Panc1 (cell line): ENCODE results near the gene TATDN3. TPM values are rescaled to one million over a fixed set of nuclear protein-coding genes. Genes with fewer than 3 reads are reported as not detected.
"Not testable (repeated sequence)": the region's sequence is repeated elsewhere in the genome, so short reads cannot be mapped to it uniquely, and the experiment has no call there.

Source experiments
- ATAC-seq: fragments of 200-7000 bp; cut with Tn5 transposase; 2 replicates; pipeline ENCODE4 v1.9.1; 2020; ENCODE audit warnings: mild to moderate bottlenecking, moderate library complexity
- BruUV-seq: library from RNA; stranded (reverse); fragments of 400-500 nt; replicated peaks from 2 replicates; lab custom pipeline; 2021; lab: Mats Ljungman, UMichigan
- CTCF ChIA-PET: fragments of 300-600 bp; sonication (Branson Sonifier 250); formaldehyde crosslinking; loops from one replicate; lab custom pipeline; 2022; ENCODE audit warnings: antibody characterized with exemption; lab: Charles Lee
- POLR2A ChIA-PET: fragments of 300-600 bp; sonication (Branson Sonifier 250); formaldehyde crosslinking; loops from one replicate; lab custom pipeline; 2022; ENCODE audit warnings: antibody characterized with exemption; lab: Charles Lee
- DNase-seq: peaks from one replicate; pipeline ENCODE4 v3.0.0-alpha.2; 2010; ENCODE audit warnings: low read depth, low spot score
- H3K27ac ChIP-seq: 2 replicates; pipeline ENCODE4 v1.5.1; 2011; ENCODE audit warnings: mild to moderate bottlenecking, low read length, inconsistent platforms
- H3K27me3 ChIP-seq: fragments of 200-500 bp; sonication (Bioruptor generic); 2 replicates; pipeline ENCODE4 v1.6.0; 2014; ENCODE audit warnings: low read length, inconsistent platforms; ENCODE audit not compliant: control insufficient read depth, insufficient read depth
- H3K36me3 ChIP-seq: fragments of 200-500 bp; sonication (Bioruptor generic); 2 replicates; pipeline ENCODE4 v1.5.1; 2014; ENCODE audit warnings: inconsistent platforms, mild to moderate bottlenecking, low read length, moderate library complexity; ENCODE audit not compliant: control insufficient read depth, insufficient read depth
- H3K4me1 ChIP-seq: 2 replicates; pipeline ENCODE4 v1.5.1; 2011; ENCODE audit warnings: inconsistent platforms, mild to moderate bottlenecking, low read length, moderate library complexity; ENCODE audit not compliant: control insufficient read depth, insufficient read depth
- H3K4me3 ChIP-seq, 2 experiments: 2 replicates each; pipeline ENCODE4 v1.5.1; 2011 to 2012; ENCODE audit warnings: low read depth in 2 of 2, low read length in 2 of 2, mild to moderate bottlenecking in 2 of 2, inconsistent platforms in 1 of 2, moderate library complexity in 1 of 2
- H3K9me3 ChIP-seq: fragments of 200-500 bp; sonication (Bioruptor generic); 2 replicates; pipeline ENCODE4 v1.5.1; 2014; ENCODE audit warnings: low read depth, mild to moderate bottlenecking, inconsistent platforms, low read length, moderate library complexity; ENCODE audit not compliant: control insufficient read depth, insufficient read depth
- POLR2AphosphoS5 ChIP-seq: IDR thresholded peaks from 2 replicates; pipeline ENCODE4 v1.6.1; 2012; ENCODE audit warnings: mild to moderate bottlenecking, low read depth, low read length, moderate library complexity
- SIN3A ChIP-seq: IDR thresholded peaks from 2 replicates; pipeline ENCODE4 v1.6.1; 2012; ENCODE audit warnings: low read depth, mild to moderate bottlenecking, low read length, moderate library complexity, borderline replicate concordance; ENCODE audit not compliant: insufficient read depth
- TCF7L2 ChIP-seq: IDR thresholded peaks from 2 replicates; pipeline ENCODE4 v1.6.1; 2011; ENCODE audit warnings: mild to moderate bottlenecking, low read depth, low read length, inconsistent platforms
- in situ Hi-C: cut with HindIII; loops from 2 replicates; pipeline ENCODE4 v1.10.0; 2016; ENCODE audit warnings: low sequenced_read_pairs, low pct_unique_long_range_greater_than_20kb
- intact Hi-C: fragments of 100-400 bp; cut with micrococcal nuclease; formaldehyde crosslinking; loops from one replicate; pipeline ENCODE4 v1.10.0; 2022; ENCODE audit not compliant: unreplicated experiment
- total RNA-seq: library from RNA; stranded (reverse); gene quantifications from one replicate; pipeline ENCODE4 v1.2.1, GENCODE V29; 2021; ENCODE audit not compliant: unreplicated experiment
- TF ChIP-seq, protein P1 (sequence below), 2 experiments: IDR thresholded peaks; 2 replicates each; pipeline ENCODE4 v1.6.1; 2011 to 2012; ENCODE audit warnings: low read depth in 2 of 2, control low read depth in 1 of 2, low read length in 1 of 2, mild to moderate bottlenecking in 1 of 2, moderate library complexity in 1 of 2; ENCODE audit not compliant: insufficient read depth in 1 of 2
- TF ChIP-seq, protein P2 (sequence below): fragments of 450-650 bp; IDR thresholded peaks from 2 replicates; pipeline ENCODE4 v1.5.1; 2017; ENCODE audit warnings: mild to moderate bottlenecking

Gene TATDN3
- total RNA-seq, 1 experiment from 2014 or later, result 9.5 TPM

DNA sequence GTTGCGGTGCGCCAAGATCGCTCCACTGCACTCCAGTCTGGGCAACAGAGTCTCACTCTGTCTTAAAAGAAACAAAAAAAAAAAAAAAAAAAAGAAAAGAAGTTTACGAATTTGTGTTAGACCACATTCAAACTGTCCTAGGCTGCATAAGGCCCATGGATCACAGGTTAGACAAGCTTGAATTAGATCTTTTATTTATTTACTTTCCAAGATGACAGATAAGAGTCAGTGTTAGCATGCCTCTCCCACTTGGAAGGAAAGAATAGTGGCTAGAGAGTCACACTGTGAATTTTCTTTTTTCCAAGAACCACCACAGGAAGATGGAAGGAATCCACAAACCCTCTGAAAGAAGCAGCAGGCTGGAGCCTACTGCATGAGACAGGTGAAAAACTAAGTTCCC, 29.5 kb upstream of the TATDN3 start:
- intact Hi-C loops (no loop called here), in situ Hi-C loops (no loop called here)
- CTCF ChIA-PET, result interaction anchor here (0.6 kb wide), 1 partner anchor 15 kb away, joined by 5 read pairs; no protein-coding TSS in a partner anchor
- H3K27me3 ChIP-seq, result no peaks in the 10 kb centered on the region
- POLR2A ChIA-PET, result interaction anchor here (0.7 kb wide), 1 partner anchor 446 kb away, joined by 15 read pairs; no protein-coding TSS in a partner anchor
- no peak for DNase-seq
- no peak overlapping the region for H3K27ac ChIP-seq
- H3K4me1 ChIP-seq, result no peaks in the 10 kb centered on the region
- no peaks in the 10 kb centered on the region for H3K36me3 ChIP-seq
- ATAC-seq, result no peak
- no peak for TF ChIP-seq SIN3A
- TF ChIP-seq, protein P1, sequence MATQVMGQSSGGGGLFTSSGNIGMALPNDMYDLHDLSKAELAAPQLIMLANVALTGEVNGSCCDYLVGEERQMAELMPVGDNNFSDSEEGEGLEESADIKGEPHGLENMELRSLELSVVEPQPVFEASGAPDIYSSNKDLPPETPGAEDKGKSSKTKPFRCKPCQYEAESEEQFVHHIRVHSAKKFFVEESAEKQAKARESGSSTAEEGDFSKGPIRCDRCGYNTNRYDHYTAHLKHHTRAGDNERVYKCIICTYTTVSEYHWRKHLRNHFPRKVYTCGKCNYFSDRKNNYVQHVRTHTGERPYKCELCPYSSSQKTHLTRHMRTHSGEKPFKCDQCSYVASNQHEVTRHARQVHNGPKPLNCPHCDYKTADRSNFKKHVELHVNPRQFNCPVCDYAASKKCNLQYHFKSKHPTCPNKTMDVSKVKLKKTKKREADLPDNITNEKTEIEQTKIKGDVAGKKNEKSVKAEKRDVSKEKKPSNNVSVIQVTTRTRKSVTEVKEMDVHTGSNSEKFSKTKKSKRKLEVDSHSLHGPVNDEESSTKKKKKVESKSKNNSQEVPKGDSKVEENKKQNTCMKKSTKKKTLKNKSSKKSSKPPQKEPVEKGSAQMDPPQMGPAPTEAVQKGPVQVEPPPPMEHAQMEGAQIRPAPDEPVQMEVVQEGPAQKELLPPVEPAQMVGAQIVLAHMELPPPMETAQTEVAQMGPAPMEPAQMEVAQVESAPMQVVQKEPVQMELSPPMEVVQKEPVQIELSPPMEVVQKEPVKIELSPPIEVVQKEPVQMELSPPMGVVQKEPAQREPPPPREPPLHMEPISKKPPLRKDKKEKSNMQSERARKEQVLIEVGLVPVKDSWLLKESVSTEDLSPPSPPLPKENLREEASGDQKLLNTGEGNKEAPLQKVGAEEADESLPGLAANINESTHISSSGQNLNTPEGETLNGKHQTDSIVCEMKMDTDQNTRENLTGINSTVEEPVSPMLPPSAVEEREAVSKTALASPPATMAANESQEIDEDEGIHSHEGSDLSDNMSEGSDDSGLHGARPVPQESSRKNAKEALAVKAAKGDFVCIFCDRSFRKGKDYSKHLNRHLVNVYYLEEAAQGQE (IDR thresholded peaks at IDR 0.05; ENCODE audit: insufficient read depth in 1 of 2, low read depth in 2 of 2, low read length in 1 of 2), result no peak
- no peak for TF ChIP-seq POLR2AphosphoS5
- no peak for TF ChIP-seq TCF7L2
- TF ChIP-seq, protein P2, sequence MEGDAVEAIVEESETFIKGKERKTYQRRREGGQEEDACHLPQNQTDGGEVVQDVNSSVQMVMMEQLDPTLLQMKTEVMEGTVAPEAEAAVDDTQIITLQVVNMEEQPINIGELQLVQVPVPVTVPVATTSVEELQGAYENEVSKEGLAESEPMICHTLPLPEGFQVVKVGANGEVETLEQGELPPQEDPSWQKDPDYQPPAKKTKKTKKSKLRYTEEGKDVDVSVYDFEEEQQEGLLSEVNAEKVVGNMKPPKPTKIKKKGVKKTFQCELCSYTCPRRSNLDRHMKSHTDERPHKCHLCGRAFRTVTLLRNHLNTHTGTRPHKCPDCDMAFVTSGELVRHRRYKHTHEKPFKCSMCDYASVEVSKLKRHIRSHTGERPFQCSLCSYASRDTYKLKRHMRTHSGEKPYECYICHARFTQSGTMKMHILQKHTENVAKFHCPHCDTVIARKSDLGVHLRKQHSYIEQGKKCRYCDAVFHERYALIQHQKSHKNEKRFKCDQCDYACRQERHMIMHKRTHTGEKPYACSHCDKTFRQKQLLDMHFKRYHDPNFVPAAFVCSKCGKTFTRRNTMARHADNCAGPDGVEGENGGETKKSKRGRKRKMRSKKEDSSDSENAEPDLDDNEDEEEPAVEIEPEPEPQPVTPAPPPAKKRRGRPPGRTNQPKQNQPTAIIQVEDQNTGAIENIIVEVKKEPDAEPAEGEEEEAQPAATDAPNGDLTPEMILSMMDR, result no peak
- no peaks in the 10 kb centered on the region for H3K9me3 ChIP-seq
- H3K4me3 ChIP-seq, result no peak overlapping the region
- no TSS peak for BruUV-seq

DNA sequence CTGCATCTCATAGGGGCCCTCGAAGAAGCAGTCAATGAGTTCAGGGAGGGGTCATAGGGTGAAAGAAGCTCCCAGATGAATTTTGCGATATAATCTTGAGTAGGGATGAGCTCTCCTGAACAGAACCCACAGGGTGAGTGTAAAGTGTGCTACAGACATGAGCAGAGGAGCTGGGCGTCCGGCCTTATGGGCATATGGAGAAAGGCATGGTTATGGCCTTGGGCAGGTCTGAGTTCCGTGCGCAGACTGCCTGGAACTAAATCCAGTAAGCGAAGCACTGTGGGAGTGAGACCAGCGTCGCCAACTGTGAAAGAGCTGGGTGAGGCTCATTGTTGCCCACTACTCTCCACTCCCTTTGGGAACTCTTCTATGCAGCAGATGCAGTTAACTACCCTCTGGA, 28.9 kb upstream of the TATDN3 start:
- in situ Hi-C loops, result no loop called here
- no peak for ATAC-seq
- H3K27ac ChIP-seq, result no peak overlapping the region

DNA sequence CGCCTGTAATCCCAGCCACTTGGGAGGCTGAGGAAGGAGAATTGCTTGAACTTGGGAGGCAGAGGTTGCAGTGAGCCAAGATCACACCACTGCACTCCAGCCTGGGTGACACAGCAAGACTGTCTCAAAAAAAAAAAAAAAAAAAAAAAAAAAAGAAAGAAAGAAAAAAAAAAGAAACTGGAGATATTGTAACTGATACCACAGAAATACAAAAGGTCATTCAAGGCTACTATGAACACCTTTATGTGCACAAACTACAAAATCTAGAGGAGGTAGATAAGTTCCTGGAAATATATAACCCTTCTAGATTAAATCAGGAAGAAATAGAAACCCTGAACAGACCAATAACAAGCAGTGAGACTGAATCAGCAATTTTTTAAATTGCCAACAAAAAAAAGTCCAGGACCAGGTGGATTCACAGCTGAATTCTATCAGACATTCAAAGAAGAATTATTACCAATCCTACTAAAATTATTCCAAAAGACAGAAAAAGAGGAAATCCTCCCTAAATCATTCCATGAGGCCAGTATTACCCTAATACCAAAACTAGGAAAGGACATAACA, 26.9 kb upstream of the TATDN3 start:
- H3K36me3 ChIP-seq, H3K9me3 ChIP-seq, intact Hi-C loops, H3K4me3 ChIP-seq, H3K4me1 ChIP-seq, DNase-seq, CTCF ChIA-PET, BruUV-seq, in situ Hi-C loops, H3K27ac ChIP-seq, H3K27me3 ChIP-seq, POLR2A ChIA-PET, ATAC-seq: not testable (repeated sequence)

More for the DNA sequence above, 28.9 kb upstream of the TATDN3 start:
- H3K9me3 ChIP-seq, result no peaks in the 10 kb centered on the region
- H3K4me3 ChIP-seq, result no peak overlapping the region
- ChIA-PET CTCF (interaction anchor here (0.6 to 0.9 kb wide), 2 partner anchors 13 to 14 kb away, joined by 3 to 5 read pairs; no protein-coding TSS in a partner anchor), POLR2A (no interaction called here)
- no TSS peak for BruUV-seq
- H3K4me1 ChIP-seq, result no peaks in the 10 kb centered on the region
- no peaks in the 10 kb centered on the region for H3K36me3 ChIP-seq
- DNase-seq, result no peak
- H3K27me3 ChIP-seq, result no peaks in the 10 kb centered on the region
- TF ChIP-seq SIN3A (no peak), POLR2AphosphoS5 (no peak), TCF7L2 (no peak)
- TF ChIP-seq, protein P2, result no peak
- TF ChIP-seq, protein P1 (IDR thresholded peaks at IDR 0.05; ENCODE audit: insufficient read depth in 1 of 2, low read depth in 2 of 2, low read length in 1 of 2), result no peak
- intact Hi-C loops, result no loop called here
